PC-3 (cell line): ENCODE results near the gene HMCN2. TPM values are rescaled to one million over a fixed set of nuclear protein-coding genes. Genes with fewer than 3 reads are reported as not detected.
A peak's percentile ranks its signal among the peaks of the same experiment; 100 is the strongest.

Experiments used
- ATAC-seq: fragments of 200-7000 bp; cut with Tn5 transposase; 2 replicates; pipeline ENCODE4 v1.9.1; 2020; ENCODE audit warnings: mild to moderate bottlenecking, moderate library complexity
- Bru-seq: library from RNA; stranded (reverse); fragments of 400-500 nt; gene quantifications from one replicate; lab custom pipeline; 2021; lab: Mats Ljungman, UMichigan
- BruChase-seq, 2 experiments: library from RNA; stranded (reverse); fragments of 400-500 nt; gene quantifications; one replicate each; lab custom pipeline; 2021; lab: Mats Ljungman, UMichigan
- BruUV-seq: library from RNA; stranded (reverse); fragments of 400-500 nt; replicated peaks from 2 replicates; lab custom pipeline; 2021; lab: Mats Ljungman, UMichigan
- CTCF ChIA-PET: fragments of 300-600 bp; sonication (Branson Sonifier 250); formaldehyde crosslinking; loops from one replicate; lab custom pipeline; 2022; ENCODE audit warnings: antibody characterized with exemption; lab: Charles Lee
- POLR2A ChIA-PET: fragments of 300-600 bp; sonication (Branson Sonifier 250); formaldehyde crosslinking; loops from one replicate; lab custom pipeline; 2022; ENCODE audit warnings: antibody characterized with exemption; ENCODE audit not compliant: unreplicated experiment; lab: Charles Lee
- DNase-seq: peaks from one replicate; pipeline ENCODE4 v3.0.0-alpha.2; 2015
- H2AFZ ChIP-seq: fragments of 300-600 bp; sonication (generic); 2 replicates; pipeline ENCODE4 v1.6.0; 2016; ENCODE audit warnings: antibody characterized with exemption, low read length
- H3F3A ChIP-seq: fragments of 300-600 bp; sonication (generic); one replicate; pipeline ENCODE4 v1.6.0; 2017; ENCODE audit warnings: antibody characterized with exemption, low read length, control low read depth, mild to moderate bottlenecking; ENCODE audit not compliant: unreplicated experiment
- H3K27ac ChIP-seq: fragments of 300-600 bp; sonication (generic); 2 replicates; pipeline ENCODE4 v1.5.1; 2016; ENCODE audit warnings: mild to moderate bottlenecking, low read length
- H3K27me3 ChIP-seq: fragments of 300-600 bp; sonication (generic); 2 replicates; pipeline ENCODE4 v1.6.1; 2016; ENCODE audit warnings: low read length, mixed read lengths
- H3K36me3 ChIP-seq: fragments of 300-600 bp; sonication (generic); 2 replicates; pipeline ENCODE4 v1.6.1; 2016; ENCODE audit warnings: low read depth, mixed run types, low read length, mixed read lengths
- H3K4me1 ChIP-seq: fragments of 300-600 bp; sonication (generic); 2 replicates; pipeline ENCODE4 v1.5.1; 2016; ENCODE audit warnings: low read length; ENCODE audit not compliant: insufficient read depth
- H3K4me2 ChIP-seq: fragments of 300-600 bp; sonication (generic); 2 replicates; pipeline ENCODE4 v1.6.0; 2016; ENCODE audit warnings: low read length
- H3K4me3 ChIP-seq: fragments of 300-600 bp; sonication (generic); 2 replicates; pipeline ENCODE4 v1.5.1; 2016; ENCODE audit warnings: mild to moderate bottlenecking, low read length, mixed read lengths
- H3K79me2 ChIP-seq: fragments of 300-600 bp; sonication (generic); 2 replicates; pipeline ENCODE4 v1.6.1; 2017; ENCODE audit warnings: low read length, mixed read lengths
- H3K9ac ChIP-seq: fragments of 300-600 bp; sonication (generic); 2 replicates; pipeline ENCODE4 v1.6.0; 2016; ENCODE audit warnings: mild to moderate bottlenecking, low read length
- H3K9me2 ChIP-seq: fragments of 300-600 bp; sonication (generic); replicated peaks from 2 replicates; pipeline ENCODE4 v1.6.1; 2016; ENCODE audit warnings: mixed run types, low read length, mixed read lengths
- H3K9me3 ChIP-seq: fragments of 300-600 bp; sonication (generic); 2 replicates; pipeline ENCODE4 v1.6.1; 2016; ENCODE audit warnings: low read length, mixed read lengths
- H4K20me1 ChIP-seq: fragments of 300-600 bp; sonication (generic); 2 replicates; pipeline ENCODE4 v1.6.1; 2016; ENCODE audit warnings: low read length, mixed read lengths
- EZH2 ChIP-seq: fragments of 300-600 bp; sonication (generic); IDR thresholded peaks from one replicate; pipeline ENCODE4 v1.6.1; 2017; ENCODE audit warnings: antibody characterized with exemption, mild to moderate bottlenecking, low read length; ENCODE audit not compliant: unreplicated experiment
- EZH2phosphoT487 ChIP-seq: fragments of 300-600 bp; sonication (generic); IDR thresholded peaks from 2 replicates; pipeline ENCODE4 v1.6.1; 2018; ENCODE audit warnings: mild to moderate bottlenecking, antibody characterized with exemption, low read length, borderline replicate concordance
- intact Hi-C: fragments of 100-400 bp; cut with micrococcal nuclease; formaldehyde crosslinking; loops from 2 replicates; pipeline ENCODE4 v1.9.0; 2023
- long read RNA-seq: library from polyadenylated mRNA; unstranded; transcript quantifications from one replicate; pipeline ENCODE4 v2.0.0, GENCODE V29; 2021; ENCODE audit not compliant: unreplicated experiment
- total RNA-seq: library from RNA; depleted of rRNA; stranded (reverse); fragments of >200 nt; gene quantifications from 2 replicates; pipeline ENCODE4 v1.2.3, GENCODE V29; 2014; rRNA removed
- TF ChIP-seq, protein P1 (sequence below): fragments of 300-600 bp; sonication (generic); conservative IDR thresholded peaks from 2 replicates; pipeline ENCODE4 v1.5.1; 2017; ENCODE audit warnings: antibody characterized with exemption, low read depth, mild to moderate bottlenecking, low read length

The HMCN2 gene, protein sequence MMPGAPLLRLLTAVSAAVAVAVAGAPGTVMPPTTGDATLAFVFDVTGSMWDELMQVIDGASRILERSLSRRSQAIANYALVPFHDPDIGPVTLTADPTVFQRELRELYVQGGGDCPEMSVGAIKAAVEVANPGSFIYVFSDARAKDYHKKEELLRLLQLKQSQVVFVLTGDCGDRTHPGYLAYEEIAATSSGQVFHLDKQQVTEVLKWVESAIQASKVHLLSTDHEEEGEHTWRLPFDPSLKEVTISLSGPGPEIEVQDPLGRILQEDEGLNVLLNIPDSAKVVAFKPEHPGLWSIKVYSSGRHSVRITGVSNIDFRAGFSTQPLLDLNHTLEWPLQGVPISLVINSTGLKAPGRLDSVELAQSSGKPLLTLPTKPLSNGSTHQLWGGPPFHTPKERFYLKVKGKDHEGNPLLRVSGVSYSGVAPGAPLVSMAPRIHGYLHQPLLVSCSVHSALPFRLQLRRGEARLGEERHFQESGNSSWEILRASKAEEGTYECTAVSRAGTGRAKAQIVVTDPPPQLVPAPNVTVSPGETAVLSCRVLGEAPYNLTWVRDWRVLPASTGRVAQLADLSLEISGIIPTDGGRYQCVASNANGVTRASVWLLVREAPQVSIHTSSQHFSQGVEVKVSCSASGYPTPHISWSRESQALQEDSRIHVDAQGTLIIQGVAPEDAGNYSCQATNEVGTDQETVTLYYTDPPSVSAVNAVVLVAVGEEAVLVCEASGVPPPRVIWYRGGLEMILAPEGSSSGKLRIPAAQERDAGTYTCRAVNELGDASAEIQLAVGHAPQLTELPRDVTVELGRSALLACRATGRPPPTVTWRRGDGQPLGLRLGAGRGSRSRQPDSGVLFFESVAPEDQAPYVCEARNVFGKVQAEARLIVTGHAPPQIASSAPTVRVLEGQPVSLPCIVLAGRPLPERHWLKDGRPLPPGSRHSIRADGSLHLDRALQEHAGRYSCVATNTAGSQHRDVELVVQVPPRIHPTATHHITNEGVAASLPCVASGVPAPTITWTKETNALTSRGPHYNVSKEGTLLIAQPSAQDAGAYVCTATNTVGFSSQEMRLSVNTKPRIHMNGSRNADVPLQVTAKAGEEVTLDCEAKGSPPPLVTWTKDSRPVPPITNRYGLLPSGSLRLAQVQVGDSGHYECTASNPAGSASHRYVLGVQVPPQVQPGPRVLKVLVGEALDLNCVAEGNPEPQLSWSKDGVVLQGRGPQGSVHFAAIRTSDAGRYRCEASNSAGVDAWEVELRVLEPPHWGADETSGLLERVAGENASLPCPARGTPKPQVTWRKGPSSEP (N-terminal part only)
- total RNA-seq (0.11 and 0.35 TPM in 2 replicates), Bru-seq, nascent RNA (percentile 13 among the genes with signal in this experiment), BruChase-seq, experiment 1, labeled RNA remaining after a 6-hour chase (percentile 11 among the genes with signal in this experiment), BruChase-seq, experiment 2, labeled RNA remaining after a 2-hour chase (percentile 10 among the genes with signal in this experiment)
- long read RNA-seq, partial matches to known transcripts: 1 of 3 reads
- long read RNA-seq, other reads (novel, unspliced or antisense): 2 of 3 reads

DNA sequence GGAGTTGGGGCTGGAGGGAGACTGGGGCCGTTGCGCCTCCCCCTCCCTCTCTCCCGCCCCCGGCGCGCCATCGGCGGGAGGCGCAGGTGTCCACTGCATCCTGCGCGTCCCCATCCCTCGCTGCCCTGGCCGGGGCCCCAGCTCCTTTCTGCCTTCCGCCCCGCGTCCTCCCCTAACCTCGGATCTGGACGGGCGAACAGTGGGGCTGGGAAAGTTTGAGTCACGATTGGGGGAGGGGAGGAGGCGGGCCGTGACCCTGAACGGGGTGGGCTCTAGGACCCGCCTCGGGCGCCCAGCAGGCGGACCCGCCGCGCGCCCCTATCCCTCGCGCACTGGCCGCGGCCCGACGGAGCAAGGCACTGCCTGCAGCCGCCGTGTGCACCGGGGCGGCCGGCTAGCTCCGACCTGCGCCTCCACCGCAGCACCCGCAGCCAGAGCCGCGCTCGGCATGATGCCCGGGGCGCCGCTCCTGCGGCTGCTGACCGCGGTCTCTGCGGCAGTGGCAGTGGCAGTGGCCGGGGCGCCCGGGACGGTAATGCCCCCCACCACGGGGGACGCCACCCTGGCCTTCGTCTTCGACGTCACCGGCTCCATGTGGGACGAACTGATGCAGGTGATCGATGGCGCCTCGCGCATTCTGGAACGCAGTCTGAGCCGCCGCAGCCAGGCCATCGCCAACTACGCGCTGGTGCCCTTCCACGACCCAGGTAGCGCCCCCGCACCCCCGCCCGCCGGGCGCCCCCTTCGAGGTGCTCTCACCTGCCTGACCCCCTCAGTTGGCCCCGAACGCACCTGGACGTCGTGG is at the start of gene HMCN2:
HMCN2 (plus strand) TSS at position 330 of the 805 bp plus-strand sequence; CDS start at position 449, 119 bp downstream.
- Histone ChIP-seq H3F3A (no peaks in the 10 kb centered on the region), H3K9me3 (no peaks in the 10 kb centered on the region), H3K79me2 (no peaks in the 10 kb centered on the region), H3K27me3 (peaks cover 23% of the 10 kb centered on the region), H3K27ac (no peak within 1 kb of the TSS), H4K20me1 (no peaks in the 10 kb centered on the region), H3K9me2 (no peaks in the 10 kb centered on the region), H3K36me3 (no peaks in the 10 kb centered on the region), H3K4me3 (no peak within 1 kb of the TSS), H2AFZ (no peak within 1 kb of the TSS), H3K9ac (no peak within 1 kb of the TSS), H3K4me1 (peaks cover 9% of the 10 kb centered on the region), H3K4me2 (no peak within 1 kb of the TSS)
- TF ChIP-seq EZH2: no peak
- TF ChIP-seq EZH2phosphoT487: no peak
- TF ChIP-seq, protein P1, sequence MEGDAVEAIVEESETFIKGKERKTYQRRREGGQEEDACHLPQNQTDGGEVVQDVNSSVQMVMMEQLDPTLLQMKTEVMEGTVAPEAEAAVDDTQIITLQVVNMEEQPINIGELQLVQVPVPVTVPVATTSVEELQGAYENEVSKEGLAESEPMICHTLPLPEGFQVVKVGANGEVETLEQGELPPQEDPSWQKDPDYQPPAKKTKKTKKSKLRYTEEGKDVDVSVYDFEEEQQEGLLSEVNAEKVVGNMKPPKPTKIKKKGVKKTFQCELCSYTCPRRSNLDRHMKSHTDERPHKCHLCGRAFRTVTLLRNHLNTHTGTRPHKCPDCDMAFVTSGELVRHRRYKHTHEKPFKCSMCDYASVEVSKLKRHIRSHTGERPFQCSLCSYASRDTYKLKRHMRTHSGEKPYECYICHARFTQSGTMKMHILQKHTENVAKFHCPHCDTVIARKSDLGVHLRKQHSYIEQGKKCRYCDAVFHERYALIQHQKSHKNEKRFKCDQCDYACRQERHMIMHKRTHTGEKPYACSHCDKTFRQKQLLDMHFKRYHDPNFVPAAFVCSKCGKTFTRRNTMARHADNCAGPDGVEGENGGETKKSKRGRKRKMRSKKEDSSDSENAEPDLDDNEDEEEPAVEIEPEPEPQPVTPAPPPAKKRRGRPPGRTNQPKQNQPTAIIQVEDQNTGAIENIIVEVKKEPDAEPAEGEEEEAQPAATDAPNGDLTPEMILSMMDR: no peak
- intact Hi-C loops: no loop called here
- ATAC-seq (no peak; the same call in 1 of the 2 replicates), DNase-seq (no peak)
- ChIA-PET POLR2A (no interaction called here), CTCF (no interaction called here)
- BruUV-seq: no TSS peak

DNA sequence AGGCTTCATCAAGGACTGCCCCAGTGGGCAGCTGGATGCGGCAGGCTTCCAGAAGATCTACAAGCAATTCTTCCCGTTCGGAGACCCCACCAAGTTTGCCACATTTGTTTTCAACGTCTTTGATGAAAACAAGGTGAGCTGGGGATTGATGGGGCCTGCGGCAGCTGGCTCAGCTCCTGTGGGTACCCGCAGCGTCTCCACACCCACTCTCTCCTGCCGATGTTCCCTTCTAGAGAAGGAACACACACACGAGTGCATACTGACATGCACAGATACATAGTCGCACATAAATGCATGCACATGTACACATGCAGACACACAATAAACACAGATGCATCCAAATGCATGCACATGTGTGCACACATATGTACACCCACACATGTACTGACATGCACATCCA is 47.7 kb upstream of the HMCN2 start:
- no peak for ATAC-seq
- H3K27me3 ChIP-seq: no peaks in the 10 kb centered on the region
- no peak overlapping the region for H3K4me2 ChIP-seq
- H4K20me1 ChIP-seq: no peaks in the 10 kb centered on the region
- H3F3A ChIP-seq: no peaks in the 10 kb centered on the region
- no peak overlapping the region for H3K27ac ChIP-seq
- BruUV-seq: no TSS peak
- CTCF ChIA-PET: no interaction called here
- intact Hi-C loops: no loop called here
- no peak overlapping the region for H2AFZ ChIP-seq
- POLR2A ChIA-PET: no interaction called here
- no peak overlapping the region for H3K4me3 ChIP-seq
- DNase-seq: no peak
- H3K9ac ChIP-seq: no peak overlapping the region
- no peaks in the 10 kb centered on the region for H3K9me2 ChIP-seq
- H3K79me2 ChIP-seq: no peaks in the 10 kb centered on the region
- H3K9me3 ChIP-seq: no peaks in the 10 kb centered on the region
- H3K36me3 ChIP-seq: peaks cover 3% of the 10 kb centered on the region; the same call in 1 of the 2 replicates
- no peaks in the 10 kb centered on the region for H3K4me1 ChIP-seq
- no peak for TF ChIP-seq EZH2
